Fibroblast of mammary gland (primary cell): ENCODE data around the gene SYNDIG1.
"Not testable (repeated sequence)": the region's sequence is repeated elsewhere in the genome, so short reads cannot be mapped to it uniquely, and the experiment has no call there.

Source experiments
- DNase-seq: peaks from one replicate; pipeline ENCODE4 v3.0.0-alpha.2; 2010; ENCODE audit warnings: low read depth
- H3K4me3 ChIP-seq: 2 replicates; pipeline ENCODE4 v1.5.1; 2011; ENCODE audit warnings: low read depth, mild to moderate bottlenecking, low read length, moderate library complexity; ENCODE audit not compliant: control insufficient read depth
- TF ChIP-seq, protein P1 (sequence below): conservative IDR thresholded peaks from 2 replicates; pipeline ENCODE4 v1.5.1; 2011; ENCODE audit warnings: low read depth, low read length, inconsistent platforms; ENCODE audit not compliant: control insufficient read depth, insufficient read depth

SYNDIG1 gene

GRCh38 chr20:24618739-24619138 lies 149.3 kb downstream of the SYNDIG1 start:
- no peak overlapping the region for H3K4me3 ChIP-seq

GRCh38 chr20:24619212-24619611 lies 149.8 kb downstream of the SYNDIG1 start:
- no peak overlapping the region for H3K4me3 ChIP-seq
- no peak for DNase-seq
- TF ChIP-seq, protein P1, sequence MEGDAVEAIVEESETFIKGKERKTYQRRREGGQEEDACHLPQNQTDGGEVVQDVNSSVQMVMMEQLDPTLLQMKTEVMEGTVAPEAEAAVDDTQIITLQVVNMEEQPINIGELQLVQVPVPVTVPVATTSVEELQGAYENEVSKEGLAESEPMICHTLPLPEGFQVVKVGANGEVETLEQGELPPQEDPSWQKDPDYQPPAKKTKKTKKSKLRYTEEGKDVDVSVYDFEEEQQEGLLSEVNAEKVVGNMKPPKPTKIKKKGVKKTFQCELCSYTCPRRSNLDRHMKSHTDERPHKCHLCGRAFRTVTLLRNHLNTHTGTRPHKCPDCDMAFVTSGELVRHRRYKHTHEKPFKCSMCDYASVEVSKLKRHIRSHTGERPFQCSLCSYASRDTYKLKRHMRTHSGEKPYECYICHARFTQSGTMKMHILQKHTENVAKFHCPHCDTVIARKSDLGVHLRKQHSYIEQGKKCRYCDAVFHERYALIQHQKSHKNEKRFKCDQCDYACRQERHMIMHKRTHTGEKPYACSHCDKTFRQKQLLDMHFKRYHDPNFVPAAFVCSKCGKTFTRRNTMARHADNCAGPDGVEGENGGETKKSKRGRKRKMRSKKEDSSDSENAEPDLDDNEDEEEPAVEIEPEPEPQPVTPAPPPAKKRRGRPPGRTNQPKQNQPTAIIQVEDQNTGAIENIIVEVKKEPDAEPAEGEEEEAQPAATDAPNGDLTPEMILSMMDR: no peak

More at GRCh38 chr20:24618739-24619138, 149.3 kb downstream of the SYNDIG1 start:
- TF ChIP-seq, protein P1: no peak
- DNase-seq: no peak

- TF ChIP-seq, protein P1: no peak
- no peak for DNase-seq
- H3K4me3 ChIP-seq: no peak overlapping the region
These were observed 151.6 kb downstream of the SYNDIG1 start for GRCh38 chr20:24620937-24621519.

DNA sequence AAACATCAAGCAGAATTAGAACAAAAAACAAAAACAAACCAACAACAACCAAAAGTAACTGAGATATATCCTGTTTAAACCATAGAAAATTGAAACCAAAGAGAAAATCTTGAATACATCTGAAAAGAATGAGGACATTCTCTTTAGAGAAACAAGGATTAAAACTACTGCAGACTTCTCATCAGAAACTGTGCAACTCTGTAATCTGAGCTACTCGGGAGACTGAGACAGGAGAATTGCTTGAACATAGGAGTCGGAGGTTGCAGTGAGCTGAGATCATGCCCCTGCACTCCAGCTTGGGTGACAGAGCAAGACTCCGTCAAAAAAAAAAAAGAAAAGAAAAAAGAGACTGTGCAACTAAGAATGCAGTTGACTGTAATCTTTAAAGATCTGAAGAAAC lies 153.4 kb downstream of the SYNDIG1 start:
- DNase-seq: no peak
- TF ChIP-seq, protein P1: no peak
- H3K4me3 ChIP-seq: no peak overlapping the region

DNA sequence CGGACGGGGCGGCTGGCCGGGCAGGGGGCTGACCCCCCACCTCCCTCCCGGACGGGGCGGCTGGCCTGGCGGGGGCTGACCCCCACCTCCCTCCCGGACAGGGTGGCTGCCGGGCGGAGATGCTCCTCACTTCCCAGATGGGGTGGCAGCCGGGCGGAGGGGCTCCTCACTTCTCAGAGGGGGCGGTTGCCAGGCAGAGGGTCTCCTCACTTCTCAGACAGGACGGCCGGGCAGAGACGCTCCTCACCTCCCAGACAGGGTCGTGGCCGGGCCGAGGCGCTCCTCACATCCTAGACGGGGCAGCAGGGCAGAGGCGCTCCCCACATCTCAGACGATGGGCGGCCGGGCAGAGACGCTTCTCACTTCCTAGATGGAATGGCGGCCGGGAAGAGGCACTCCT lies 156.7 kb downstream of the SYNDIG1 start:
- not testable (repeated sequence) for DNase-seq, H3K4me3 ChIP-seq

DNA sequence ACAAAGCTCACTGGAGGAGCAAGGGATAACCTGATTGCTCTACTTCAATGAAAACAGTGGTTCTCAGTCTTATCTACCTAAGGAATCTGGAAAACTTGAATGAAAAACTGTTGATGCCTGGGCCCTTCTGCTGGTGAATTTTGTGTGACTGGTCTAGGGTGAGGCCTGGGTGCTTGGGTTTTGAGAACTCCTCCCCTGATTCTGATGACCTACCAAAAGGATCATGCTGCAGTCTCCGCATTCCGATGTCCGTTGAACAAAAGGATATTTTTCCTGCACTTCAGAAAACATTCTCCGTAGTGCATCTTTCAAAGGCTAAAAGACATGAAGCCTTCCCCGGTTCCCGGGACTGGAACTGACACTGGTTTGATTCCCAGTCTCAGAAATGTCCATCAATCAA lies 157.9 kb downstream of the SYNDIG1 start:
- H3K4me3 ChIP-seq: no peak overlapping the region
- DNase-seq: no peak
- TF ChIP-seq, protein P1: no peak

DNA sequence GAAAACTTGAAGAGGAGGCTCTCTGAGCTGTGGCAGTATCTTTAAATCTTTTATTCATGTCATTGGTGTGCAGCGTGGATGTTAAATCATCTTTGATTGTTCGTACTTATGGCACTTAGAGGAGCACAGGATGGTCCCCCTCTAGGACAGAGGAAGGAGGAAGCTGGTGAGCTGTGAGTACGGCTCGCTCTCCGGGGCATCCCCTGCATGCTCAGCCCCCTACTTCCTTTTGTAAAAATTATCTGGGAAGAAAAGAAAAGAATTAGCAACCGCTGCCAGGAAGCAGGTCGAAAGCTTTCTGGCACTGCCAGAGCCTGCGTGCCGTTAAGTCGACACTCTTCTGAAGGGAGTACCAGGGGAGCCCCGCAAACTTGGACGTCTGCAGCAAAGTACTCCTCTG lies 158.5 kb downstream of the SYNDIG1 start:
- no peak overlapping the region for H3K4me3 ChIP-seq
- DNase-seq: no peak
- TF ChIP-seq, protein P1: no peak
